PFSK-1 (cell line): ENCODE measurements around the gene COMMD3.

Experiments used
- POLR2AphosphoS5 ChIP-seq: IDR thresholded peaks from 2 replicates; pipeline ENCODE4 v1.6.1; 2012; ENCODE audit warnings: low read depth, mild to moderate bottlenecking, control low read depth, low read length, moderate library complexity
- SIN3A ChIP-seq: IDR thresholded peaks from 2 replicates; pipeline ENCODE4 v1.6.1; 2012; ENCODE audit warnings: mild to moderate bottlenecking, low read length, moderate library complexity, borderline replicate concordance; ENCODE audit not compliant: insufficient read depth
- TAF1 ChIP-seq: IDR thresholded peaks from 2 replicates; pipeline ENCODE4 v1.6.1; 2012; ENCODE audit warnings: low read length, control low read depth, borderline replicate concordance; ENCODE audit not compliant: insufficient read depth
- TF ChIP-seq, protein P1 (sequence below), 2 experiments: IDR thresholded peaks; 2 replicates each; pipeline versions ENCODE4 v1.6.1 to v1.8.0; 2011 to 2012; ENCODE audit warnings: low read depth in 2 of 2, low read length in 2 of 2, control low read depth in 1 of 2, inconsistent platforms in 1 of 2, mild to moderate bottlenecking in 1 of 2, moderate library complexity in 1 of 2; ENCODE audit not compliant: insufficient read depth in 1 of 2

DNA sequence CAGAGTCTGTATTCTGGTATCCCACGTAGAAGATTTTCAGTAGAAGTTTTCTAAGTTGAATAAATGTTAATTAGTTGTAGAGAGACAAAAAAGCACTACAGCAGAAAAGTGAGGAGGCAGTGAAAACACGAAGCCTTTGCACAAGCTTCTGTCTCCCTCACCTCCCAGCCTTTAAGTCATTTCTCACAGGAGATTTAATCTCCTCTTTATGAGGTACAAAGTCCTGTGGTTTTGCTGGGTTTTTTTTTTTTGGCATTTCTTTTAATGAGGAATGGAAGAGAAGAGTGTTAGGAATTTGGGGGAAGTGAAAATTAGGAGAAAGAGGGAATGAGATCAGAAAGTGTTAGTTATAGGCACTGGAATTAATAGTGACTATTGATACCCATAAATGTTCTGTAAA is 50.6 kb downstream of the COMMD3 start:
- TF ChIP-seq POLR2AphosphoS5 (no peak), TAF1 (no peak), SIN3A (no peak)
- TF ChIP-seq, protein P1, sequence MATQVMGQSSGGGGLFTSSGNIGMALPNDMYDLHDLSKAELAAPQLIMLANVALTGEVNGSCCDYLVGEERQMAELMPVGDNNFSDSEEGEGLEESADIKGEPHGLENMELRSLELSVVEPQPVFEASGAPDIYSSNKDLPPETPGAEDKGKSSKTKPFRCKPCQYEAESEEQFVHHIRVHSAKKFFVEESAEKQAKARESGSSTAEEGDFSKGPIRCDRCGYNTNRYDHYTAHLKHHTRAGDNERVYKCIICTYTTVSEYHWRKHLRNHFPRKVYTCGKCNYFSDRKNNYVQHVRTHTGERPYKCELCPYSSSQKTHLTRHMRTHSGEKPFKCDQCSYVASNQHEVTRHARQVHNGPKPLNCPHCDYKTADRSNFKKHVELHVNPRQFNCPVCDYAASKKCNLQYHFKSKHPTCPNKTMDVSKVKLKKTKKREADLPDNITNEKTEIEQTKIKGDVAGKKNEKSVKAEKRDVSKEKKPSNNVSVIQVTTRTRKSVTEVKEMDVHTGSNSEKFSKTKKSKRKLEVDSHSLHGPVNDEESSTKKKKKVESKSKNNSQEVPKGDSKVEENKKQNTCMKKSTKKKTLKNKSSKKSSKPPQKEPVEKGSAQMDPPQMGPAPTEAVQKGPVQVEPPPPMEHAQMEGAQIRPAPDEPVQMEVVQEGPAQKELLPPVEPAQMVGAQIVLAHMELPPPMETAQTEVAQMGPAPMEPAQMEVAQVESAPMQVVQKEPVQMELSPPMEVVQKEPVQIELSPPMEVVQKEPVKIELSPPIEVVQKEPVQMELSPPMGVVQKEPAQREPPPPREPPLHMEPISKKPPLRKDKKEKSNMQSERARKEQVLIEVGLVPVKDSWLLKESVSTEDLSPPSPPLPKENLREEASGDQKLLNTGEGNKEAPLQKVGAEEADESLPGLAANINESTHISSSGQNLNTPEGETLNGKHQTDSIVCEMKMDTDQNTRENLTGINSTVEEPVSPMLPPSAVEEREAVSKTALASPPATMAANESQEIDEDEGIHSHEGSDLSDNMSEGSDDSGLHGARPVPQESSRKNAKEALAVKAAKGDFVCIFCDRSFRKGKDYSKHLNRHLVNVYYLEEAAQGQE (IDR thresholded peaks at IDR 0.05; ENCODE audit: insufficient read depth in 1 of 2, low read depth in 2 of 2, low read length in 2 of 2), result no peak
